GM18861 (cell line): ENCODE data around the gene CD180.

Experiments
- ATAC-seq: cut with Tn5 transposase; IDR thresholded peaks from one replicate; pipeline ENCODE4 v1.9.1; 2021; ENCODE audit not compliant: unreplicated experiment

The CD180 gene

GRCh38 chr5:67196537-67197059, at the start of gene CD180:
Gene CD180, minus strand, starts transcription at chr5:67196799. Its CDS starts 158 bp downstream, at chr5:67196641.
- no peak for ATAC-seq

GRCh38 chr5:67246108-67246507, 49.5 kb upstream of the CD180 start:
- ATAC-seq = no peak

GRCh38 chr5:67245259-67245846, 48.8 kb upstream of the CD180 start:
- ATAC-seq = no peak

GRCh38 chr5:67244345-67244793, 47.8 kb upstream of the CD180 start:
- ATAC-seq = no peak

- ATAC-seq = no peak
These were observed 47.3 kb upstream of the CD180 start for GRCh38 chr5:67243944-67244343.

- ATAC-seq = no peak
These were observed 46.8 kb upstream of the CD180 start for GRCh38 chr5:67243349-67243748.

- ATAC-seq = no peak
These were observed 44.7 kb upstream of the CD180 start for GRCh38 chr5:67241326-67241725.

- no peak for ATAC-seq
These were observed 44.2 kb upstream of the CD180 start for GRCh38 chr5:67240846-67241245.

GRCh38 chr5:67240065-67240464, 43.5 kb upstream of the CD180 start:
- ATAC-seq = no peak

GRCh38 chr5:67238191-67238590, 41.6 kb upstream of the CD180 start:
- ATAC-seq = no peak

- ATAC-seq = no peak
These were observed 39.0 kb upstream of the CD180 start for GRCh38 chr5:67235399-67236110.

GRCh38 chr5:67234671-67235176, 38.1 kb upstream of the CD180 start:
- ATAC-seq = no peak

GRCh38 chr5:67233075-67233474, 36.5 kb upstream of the CD180 start:
- ATAC-seq = no peak

- ATAC-seq = no peak
These were observed 26.6 kb upstream of the CD180 start for GRCh38 chr5:67223211-67223610.

GRCh38 chr5:67222243-67223025, 25.8 kb upstream of the CD180 start:
- peak; percentile 29 for ATAC-seq

- peak; percentile 96 for ATAC-seq
These were observed 25.1 kb upstream of the CD180 start for GRCh38 chr5:67221487-67222242.

- no peak for ATAC-seq
These were observed 20.0 kb upstream of the CD180 start for GRCh38 chr5:67216564-67216963.

GRCh38 chr5:67215519-67216471, 19.2 kb upstream of the CD180 start:
- peak; percentile 100 for ATAC-seq

GRCh38 chr5:67214707-67215447, 18.3 kb upstream of the CD180 start:
- no peak for ATAC-seq
